NCI-H2227 (cell line): ENCODE results near the gene SKOR2.

Experiments
- DNase-seq: peaks from one replicate; lab custom pipeline; 2025; ENCODE audit not compliant: unreplicated experiment; lab: John Stamatoyannopoulos, UW

SKOR2 gene

GRCh38 chr18:47251289-47252120, at the start of gene SKOR2:
Gene SKOR2 (minus strand): TSS chr18:47251660. CDS start chr18:47249183, 2,477 bp downstream.
- DNase-seq: peak; percentile 52

- DNase-seq: no peak
Observed at GRCh38 chr18:47296462-47296861, 45.0 kb upstream of the SKOR2 start.

GRCh38 chr18:47294801-47295200, 43.3 kb upstream of the SKOR2 start:
- no peak for DNase-seq

GRCh38 chr18:47288741-47289140, 37.3 kb upstream of the SKOR2 start:
- DNase-seq: no peak

GRCh38 chr18:47287911-47288585, 36.6 kb upstream of the SKOR2 start:
- no peak for DNase-seq

GRCh38 chr18:47286776-47287410, 35.4 kb upstream of the SKOR2 start:
- DNase-seq: no peak

GRCh38 chr18:47285456-47285855, 34.0 kb upstream of the SKOR2 start:
- DNase-seq: no peak

GRCh38 chr18:47284721-47285395, 33.4 kb upstream of the SKOR2 start:
- no peak for DNase-seq

- DNase-seq: peak; percentile 28
Observed at GRCh38 chr18:47283476-47283875, 32.0 kb upstream of the SKOR2 start.

- no peak for DNase-seq
Observed at GRCh38 chr18:47280121-47280520, 28.7 kb upstream of the SKOR2 start.

GRCh38 chr18:47274961-47275360, 23.5 kb upstream of the SKOR2 start:
- DNase-seq: no peak

- DNase-seq: no peak
Observed at GRCh38 chr18:47265197-47265596, 13.7 kb upstream of the SKOR2 start.

- no peak for DNase-seq
Observed at GRCh38 chr18:47264308-47264700, 12.8 kb upstream of the SKOR2 start.

GRCh38 chr18:47263430-47264307, 12.2 kb upstream of the SKOR2 start:
- peak; percentile 26 for DNase-seq

- DNase-seq: peak; percentile 59
Observed at GRCh38 chr18:47263150-47263429, 11.6 kb upstream of the SKOR2 start.

GRCh38 chr18:47262301-47263149, 11.1 kb upstream of the SKOR2 start:
- no peak for DNase-seq

GRCh38 chr18:47261902-47262300, 10.4 kb upstream of the SKOR2 start:
- no peak for DNase-seq

GRCh38 chr18:47260924-47261701, 9.7 kb upstream of the SKOR2 start:
- peak; percentile 35 for DNase-seq
